COLO668 (cell line): ENCODE data around the gene FMO4.
"Not testable (repeated sequence)": the region's sequence is repeated elsewhere in the genome, so short reads cannot be mapped to it uniquely, and the experiment has no call there.

Experiments used
- DNase-seq: peaks from one replicate; lab custom pipeline; 2025; ENCODE audit not compliant: unreplicated experiment; lab: John Stamatoyannopoulos, UW

The FMO4 gene

DNA sequence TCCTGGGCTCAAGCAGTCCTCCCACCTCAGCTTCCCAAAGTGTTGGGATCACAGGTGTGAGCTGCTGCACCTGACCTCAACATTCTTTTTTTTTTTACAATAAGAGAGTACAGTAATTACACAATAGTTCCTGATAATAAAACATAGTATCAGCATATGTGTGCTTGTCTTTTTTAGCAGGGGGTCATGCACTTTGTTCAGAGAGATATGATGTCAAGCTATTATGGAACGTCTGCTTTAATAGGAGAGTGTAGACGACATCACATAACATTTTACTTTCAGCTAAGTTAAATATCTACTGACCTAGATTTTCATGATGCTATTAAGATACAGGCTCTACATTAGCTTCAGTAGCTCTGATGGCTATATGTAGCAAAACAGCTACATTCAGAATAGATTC is 70.5 kb downstream of the FMO4 start:
- no peak for DNase-seq

GRCh38 chr1:171389171-171389570 is 75.2 kb downstream of the FMO4 start:
- no peak for DNase-seq

- not testable (repeated sequence) for DNase-seq
These were observed 76.8 kb downstream of the FMO4 start for GRCh38 chr1:171390740-171391139.
